GM13977 (cell line): ENCODE measurements around the gene AGRN.

Experiments
- DNase-seq: peaks from one replicate; pipeline ENCODE4 v3.0.0; 2012; ENCODE audit warnings: low spot score
- in situ Hi-C: fragments of 300-500 bp; cut with MboI; formaldehyde crosslinking; loops from one replicate; pipeline ENCODE4 v1.12.0; 2022; ENCODE audit warnings: low sequenced_read_pairs, low pct_unique_long_range_greater_than_20kb, mixed read lengths, inconsistent platforms; ENCODE audit not compliant: unreplicated experiment
- TF ChIP-seq, protein P1 (sequence below): IDR thresholded peaks from 2 replicates; pipeline ENCODE4 v1.5.1; 2012; ENCODE audit warnings: mild to moderate bottlenecking, control low read depth; ENCODE audit not compliant: insufficient read depth; ENCODE audit errors: extremely low read depth, missing control alignments

The AGRN gene

DNA sequence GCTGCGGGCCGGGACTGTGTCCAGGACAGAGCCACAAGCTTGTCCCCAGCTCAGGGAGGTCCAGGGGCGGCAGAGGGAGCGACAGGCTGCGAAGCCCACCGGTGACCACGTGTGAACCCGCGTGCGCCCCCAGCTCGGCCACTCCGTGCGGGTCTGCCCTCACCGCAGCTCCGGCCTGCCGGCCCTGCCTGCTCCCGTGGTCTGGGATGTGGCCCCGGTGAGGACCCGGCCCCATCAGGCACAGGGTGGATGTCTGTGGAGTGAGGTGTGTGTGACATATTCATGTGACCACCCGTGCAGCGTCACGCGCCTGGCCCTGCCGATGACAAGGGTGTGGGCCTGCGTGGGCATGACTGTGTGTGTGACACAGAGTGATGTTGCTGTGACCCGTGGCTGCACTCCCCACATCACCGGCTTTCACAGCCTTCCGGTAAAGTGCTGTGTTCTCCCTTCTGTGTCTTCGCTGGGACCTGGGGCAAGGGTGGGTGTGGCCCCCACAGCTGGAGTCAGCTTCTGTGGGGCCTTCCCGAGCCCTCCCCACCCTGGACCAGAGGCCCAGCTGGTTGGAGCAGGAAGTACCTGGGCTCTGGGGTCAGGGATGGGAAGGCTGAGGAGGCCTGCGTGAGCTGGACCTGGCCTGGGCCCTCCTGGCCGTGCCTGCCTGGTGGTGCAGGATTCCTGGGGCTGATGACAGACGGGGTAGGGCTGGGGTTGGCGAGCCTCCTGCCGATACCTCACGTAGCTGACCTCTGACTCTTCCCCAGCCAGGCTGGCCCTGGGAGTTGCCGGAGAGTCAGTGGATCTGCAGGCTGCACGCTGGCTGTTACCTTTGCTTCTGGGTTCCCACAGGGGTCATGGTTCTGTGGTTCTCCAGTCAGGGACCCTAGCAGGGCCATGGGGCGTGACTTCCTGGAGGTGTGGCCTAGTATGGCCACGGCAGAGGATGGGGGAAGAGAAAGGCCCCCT is 50.1 kb downstream of the AGRN start:
- TF ChIP-seq, protein P1, sequence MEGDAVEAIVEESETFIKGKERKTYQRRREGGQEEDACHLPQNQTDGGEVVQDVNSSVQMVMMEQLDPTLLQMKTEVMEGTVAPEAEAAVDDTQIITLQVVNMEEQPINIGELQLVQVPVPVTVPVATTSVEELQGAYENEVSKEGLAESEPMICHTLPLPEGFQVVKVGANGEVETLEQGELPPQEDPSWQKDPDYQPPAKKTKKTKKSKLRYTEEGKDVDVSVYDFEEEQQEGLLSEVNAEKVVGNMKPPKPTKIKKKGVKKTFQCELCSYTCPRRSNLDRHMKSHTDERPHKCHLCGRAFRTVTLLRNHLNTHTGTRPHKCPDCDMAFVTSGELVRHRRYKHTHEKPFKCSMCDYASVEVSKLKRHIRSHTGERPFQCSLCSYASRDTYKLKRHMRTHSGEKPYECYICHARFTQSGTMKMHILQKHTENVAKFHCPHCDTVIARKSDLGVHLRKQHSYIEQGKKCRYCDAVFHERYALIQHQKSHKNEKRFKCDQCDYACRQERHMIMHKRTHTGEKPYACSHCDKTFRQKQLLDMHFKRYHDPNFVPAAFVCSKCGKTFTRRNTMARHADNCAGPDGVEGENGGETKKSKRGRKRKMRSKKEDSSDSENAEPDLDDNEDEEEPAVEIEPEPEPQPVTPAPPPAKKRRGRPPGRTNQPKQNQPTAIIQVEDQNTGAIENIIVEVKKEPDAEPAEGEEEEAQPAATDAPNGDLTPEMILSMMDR = no peak
- in situ Hi-C loops = no loop called here
- DNase-seq = peak; percentile 74

DNA sequence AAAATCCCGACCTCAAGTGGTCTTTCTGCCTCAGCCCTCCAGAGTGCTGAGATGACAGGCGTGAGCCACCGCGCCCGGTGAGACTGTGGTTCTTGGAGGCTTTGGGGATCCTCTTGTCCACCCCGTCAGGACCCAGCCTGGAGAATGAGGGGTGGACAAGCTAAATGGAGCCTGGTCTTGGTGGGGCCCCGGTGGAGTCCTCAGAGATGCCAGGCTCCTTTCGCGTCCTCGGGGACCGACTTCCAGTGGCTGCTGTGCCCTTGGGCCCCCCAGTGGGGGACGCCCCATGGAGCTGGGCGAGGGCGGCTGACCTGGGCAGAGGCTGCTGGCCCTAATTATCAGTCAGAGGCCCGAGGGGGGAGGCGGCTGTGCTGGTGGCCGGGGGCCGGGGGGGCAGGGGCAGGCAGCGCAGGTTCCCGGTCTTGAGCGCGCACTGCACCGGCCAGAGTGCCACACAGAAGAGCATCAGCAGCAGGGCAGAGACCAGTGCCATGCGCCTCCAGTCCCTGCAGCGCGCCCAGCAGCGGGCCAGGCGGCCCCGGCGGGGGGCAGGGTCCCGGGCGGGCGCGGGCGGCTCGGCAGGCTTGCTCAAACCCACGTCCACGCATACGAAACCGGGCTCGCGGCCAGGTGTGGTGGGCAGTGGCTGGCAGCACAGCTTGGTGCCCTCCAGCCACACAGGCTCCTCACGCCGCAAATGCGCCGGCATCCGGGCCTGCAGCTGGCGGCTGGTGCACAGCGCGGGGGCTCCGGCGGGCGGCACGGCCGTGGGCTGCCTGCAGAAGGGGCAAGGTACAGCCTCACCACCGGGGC is 51.8 kb downstream of the AGRN start:
- in situ Hi-C loops = no loop called here
- TF ChIP-seq, protein P1 = no peak
- DNase-seq = no peak

DNA sequence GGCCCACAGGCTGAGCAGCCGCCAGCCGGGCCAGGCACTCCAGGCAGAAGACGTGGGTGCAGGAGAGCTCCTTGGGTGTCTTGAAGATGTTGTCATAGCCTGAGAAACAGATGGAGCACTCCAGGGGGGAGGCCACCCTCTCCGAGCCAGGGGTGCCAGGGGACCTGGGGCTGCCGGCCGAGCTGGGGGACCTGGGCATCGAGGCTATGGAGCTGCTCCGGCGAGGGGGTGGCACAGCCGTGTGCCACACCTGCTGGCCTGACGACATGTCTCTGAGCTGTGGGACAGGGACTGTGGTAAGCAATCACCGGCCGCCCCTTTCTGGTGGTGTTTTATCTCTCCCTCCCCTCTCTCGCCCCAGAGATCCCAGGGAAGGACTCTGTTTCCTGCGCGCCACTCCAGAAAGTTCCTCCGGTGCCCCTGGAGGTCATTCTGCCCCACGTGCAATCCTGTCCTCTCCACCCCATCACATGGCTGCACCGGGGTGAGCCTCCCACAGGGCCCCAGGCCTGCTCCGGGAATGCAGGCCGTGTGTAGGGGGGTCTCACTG is 52.5 kb downstream of the AGRN start:
- in situ Hi-C loops = no loop called here
- TF ChIP-seq, protein P1 = no peak
- no peak for DNase-seq

DNA sequence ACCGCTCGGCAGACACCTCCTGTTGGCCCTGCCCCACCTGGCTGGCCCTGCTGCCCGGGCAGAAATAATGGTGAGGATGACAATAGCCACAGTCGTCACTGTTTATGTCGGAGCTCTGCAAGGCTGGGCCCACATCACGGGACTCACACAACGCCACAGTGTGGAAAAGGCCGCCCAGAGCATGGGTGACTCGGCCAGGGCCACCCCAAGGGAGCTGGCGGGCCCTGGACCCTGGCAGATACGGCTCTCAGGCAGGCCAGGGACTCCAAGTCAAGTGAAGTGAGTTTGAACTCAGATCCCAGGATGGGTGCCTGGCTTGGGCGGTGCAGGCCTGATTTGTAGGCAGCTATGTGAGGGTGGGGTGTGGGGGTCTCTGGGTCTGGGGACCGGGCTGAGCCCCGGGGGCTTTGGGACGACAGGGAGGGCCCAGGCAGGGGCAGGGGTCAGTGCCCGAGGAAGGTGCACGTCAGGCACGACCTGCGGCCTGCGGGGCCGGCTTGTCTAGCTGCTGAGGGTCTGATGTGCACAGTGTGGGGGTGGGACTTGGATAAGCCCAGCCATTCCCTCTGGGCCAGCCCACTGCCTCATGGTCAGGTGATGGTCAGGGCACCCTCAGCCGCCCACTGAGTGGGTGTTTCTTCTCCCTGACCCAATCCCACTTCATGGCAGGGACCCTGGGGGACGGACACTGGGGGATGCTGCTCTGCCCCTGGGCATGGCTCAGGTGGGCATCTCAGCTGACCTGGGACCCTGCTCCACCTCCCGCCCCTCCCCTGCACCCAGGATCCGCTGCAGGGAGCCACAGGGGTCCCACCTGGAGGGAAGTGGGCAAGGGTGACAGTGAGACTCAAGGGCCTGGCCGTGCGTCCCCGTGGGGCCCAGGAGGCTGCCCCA is 53.2 kb downstream of the AGRN start:
- TF ChIP-seq, protein P1 = no peak
- in situ Hi-C loops = no loop called here
- no peak for DNase-seq

DNA sequence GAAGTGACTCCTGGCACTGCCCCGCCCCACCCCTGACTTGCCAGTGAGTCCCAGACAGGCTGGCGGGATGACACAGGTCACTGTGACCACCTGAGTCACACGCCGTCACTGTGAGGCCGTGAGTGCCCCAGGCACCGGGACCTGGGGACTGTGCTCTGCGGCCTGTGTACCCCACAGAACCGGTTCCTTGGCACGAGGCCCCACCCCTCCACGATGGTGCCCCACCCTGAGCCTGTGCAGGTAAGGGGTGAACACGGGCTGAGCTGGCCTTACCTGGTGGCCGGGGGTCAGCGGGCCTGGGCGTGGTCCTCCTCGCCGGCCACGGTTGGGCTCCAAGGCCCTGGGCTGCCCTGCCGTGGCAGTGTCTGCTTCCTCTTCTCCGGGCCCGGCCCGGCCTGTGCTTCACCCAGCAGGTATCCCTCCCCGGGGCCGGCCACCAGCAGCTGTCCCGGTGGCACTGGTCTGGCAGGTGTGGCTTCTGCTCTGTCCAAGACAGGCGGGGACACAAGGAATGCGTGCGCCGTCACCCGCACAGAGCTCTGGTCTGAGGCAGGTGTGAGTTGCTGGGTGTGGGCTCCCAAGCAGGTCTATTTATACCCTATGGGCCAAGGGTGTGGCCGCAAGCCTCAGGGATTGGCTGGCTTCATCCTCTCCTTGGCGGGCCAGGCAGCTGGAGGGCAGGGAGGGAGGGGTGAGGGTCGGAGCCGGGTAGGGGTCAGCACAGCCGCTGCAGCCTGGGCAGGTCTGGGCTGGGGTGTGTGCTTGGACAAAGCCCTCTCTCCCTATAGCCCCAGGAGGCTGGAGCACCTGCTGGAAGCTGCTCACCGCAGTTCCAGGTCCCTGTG is 54.0 kb downstream of the AGRN start, which contains the start of gene RNF223:
TSS of gene RNF223 (minus strand) at position 564 of the 845 bp plus-strand sequence. CDS start 1,740 bp downstream, outside the sequence.
- in situ Hi-C loops = no loop called here
- no peak for DNase-seq
- TF ChIP-seq, protein P1 = no peak
